Astrocyte of the hippocampus (primary cell): ENCODE measurements around the gene SLC9A9.
"Not testable (repeated sequence)": the region's sequence is repeated elsewhere in the genome, so short reads cannot be mapped to it uniquely, and the experiment has no call there.

Source experiments
- DNase-seq: peaks from one replicate; pipeline ENCODE4 v3.0.0; 2011; ENCODE audit warnings: low read depth, low spot score

SLC9A9 gene

DNA sequence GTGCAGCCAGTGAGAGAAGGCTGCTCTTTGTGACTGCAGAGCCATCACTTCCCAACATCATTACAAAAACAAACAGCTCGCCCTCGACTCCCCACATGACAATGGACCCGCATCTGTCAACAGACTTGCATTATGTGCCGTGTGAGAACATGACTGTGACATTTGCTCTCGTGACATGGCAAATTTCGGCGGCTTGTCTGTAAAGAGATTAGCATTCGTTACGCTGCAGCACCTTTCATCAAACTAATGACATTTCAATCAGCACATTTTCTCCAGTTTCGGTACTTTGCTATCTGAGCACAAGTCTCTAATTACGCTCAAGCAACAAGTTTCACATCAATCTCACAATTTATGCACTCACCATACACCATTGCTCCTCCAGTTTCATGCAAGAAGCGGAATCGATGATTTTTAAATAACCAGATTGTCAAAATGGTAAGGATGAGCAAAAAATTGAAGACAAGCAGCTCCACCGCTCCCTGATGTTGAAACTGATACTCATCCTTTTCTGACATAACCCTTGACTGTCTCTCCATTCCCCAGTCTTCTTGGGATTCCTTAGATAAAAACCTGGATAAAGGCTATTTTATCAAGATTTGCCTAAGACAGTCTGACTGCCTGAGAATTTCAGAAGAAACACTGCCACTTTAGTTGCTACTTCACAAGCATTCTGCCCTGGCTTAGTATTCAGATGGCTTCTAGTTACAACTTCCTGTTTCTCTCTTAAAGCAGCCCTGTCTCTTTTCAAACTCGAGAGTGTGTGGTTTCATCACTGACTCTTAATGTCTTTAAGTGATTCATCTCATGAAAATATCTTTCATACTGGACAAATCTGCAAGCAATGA, at the start of gene SLC9A9:
Gene SLC9A9 (minus strand): TSS at position 682 of the 845 bp plus-strand sequence. CDS start 146 bp downstream, at position 536.
- DNase-seq = peak; percentile 56

DNA sequence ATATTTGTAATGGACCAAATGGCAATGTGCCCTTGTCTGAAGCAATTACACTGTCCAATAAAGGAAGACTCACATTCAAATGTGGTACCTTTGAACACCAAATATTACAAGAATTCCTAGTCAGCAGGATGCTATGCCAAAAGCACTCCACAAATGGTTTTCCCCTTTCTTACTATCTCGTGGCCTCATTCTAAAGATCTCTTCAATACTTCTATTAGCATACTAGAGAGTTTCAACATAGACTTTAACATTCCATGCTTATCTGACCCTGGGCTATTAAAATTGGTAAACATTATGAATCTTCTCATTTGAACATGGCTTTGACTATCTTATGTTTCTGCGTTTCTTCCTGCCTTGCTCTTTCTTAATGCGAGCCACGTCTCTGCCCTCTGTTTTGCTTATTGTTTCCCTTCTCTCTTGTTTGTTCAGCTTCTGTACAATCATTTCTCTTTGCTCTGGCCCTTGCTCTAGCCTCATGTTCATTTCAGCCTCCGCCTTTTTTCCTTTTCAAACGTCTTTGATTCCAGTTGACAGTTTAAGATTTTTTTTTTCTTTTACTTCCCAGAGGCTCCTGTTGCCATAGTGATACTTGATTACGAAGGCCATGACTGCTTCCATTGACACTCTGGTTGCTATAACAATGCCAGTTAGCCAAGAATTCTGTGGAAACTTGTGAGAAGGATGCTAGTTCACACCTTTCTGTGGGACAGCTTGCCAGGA, 49.5 kb upstream of the SLC9A9 start:
- DNase-seq = peak; percentile 79

DNA sequence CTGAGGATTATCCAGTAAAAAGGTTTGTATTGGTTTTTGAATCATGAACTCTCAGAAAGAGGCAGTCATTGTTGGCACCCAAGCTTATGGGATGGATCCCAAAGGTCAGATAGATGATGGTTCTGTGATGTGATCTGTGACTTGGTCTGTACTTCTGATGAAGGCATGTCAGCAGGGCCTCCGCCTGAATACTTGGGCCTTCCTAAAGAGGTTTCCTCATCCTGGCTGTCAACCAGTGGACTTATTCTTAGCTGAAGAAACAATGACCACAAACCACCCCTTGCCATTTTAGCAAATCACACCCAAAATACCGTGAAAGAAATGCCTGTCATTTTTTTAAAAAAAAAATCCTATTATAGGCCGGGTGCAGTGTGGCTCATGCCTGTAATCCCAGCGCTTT, 48.2 kb upstream of the SLC9A9 start:
- peak; percentile 19 for DNase-seq

GRCh38 chr3:143895805-143896204, 47.5 kb upstream of the SLC9A9 start:
- peak; percentile 12 for DNase-seq

- DNase-seq = no peak
These were observed 40.6 kb upstream of the SLC9A9 start for GRCh38 chr3:143888846-143889245.

DNA sequence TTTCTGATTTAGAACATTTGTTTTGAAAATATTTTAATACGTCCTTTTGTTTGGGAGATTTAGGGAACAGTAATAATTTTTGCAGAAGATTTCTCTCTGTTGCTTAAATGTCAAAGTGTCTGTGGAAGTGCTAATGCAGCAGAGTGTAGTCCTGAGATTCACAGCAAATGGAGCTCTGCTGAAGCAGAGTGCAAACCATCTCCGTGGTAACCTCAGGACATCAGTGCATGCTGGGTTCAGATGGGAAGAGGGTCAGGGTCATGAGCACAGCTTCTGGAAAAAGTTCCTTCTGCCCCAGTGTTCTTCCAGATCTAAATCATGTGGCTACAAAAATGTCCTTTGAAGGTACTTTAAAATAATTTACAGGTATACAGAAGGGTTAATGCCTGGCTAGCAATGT, 39.9 kb upstream of the SLC9A9 start:
- DNase-seq = no peak

- peak; percentile 34 for DNase-seq
These were observed 37.6 kb upstream of the SLC9A9 start for GRCh38 chr3:143885780-143886427.

- no peak for DNase-seq
These were observed 36.6 kb upstream of the SLC9A9 start for GRCh38 chr3:143884861-143885260.

GRCh38 chr3:143883151-143883550, 34.9 kb upstream of the SLC9A9 start:
- no peak for DNase-seq

DNA sequence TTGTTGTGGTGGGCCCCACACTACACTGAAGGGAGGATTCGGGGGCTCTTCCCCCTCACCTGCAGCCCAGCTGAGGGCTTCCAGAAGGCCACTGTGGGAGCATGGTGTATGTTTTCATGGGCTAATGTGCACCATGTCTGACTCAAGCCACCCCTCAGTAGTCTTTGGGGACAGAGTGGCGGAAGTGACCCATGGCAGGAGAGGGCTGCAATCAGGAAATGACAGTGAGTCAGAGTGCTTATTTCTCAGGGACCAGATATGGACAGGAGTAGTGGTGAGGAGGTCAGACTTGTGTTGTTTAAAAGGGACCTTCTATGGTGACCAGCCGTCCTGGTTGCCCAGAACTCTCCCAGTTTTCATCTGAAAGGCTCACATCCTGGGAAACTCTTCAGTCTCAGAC, 32.8 kb upstream of the SLC9A9 start:
- no peak for DNase-seq

- no peak for DNase-seq
These were observed 27.3 kb upstream of the SLC9A9 start for GRCh38 chr3:143875546-143875945.

- not testable (repeated sequence) for DNase-seq
These were observed 25.3 kb upstream of the SLC9A9 start for GRCh38 chr3:143873553-143873952.

GRCh38 chr3:143865302-143865701, 17.0 kb upstream of the SLC9A9 start:
- no peak for DNase-seq

GRCh38 chr3:143859465-143860203, 11.4 kb upstream of the SLC9A9 start:
- no peak for DNase-seq

- no peak for DNase-seq
These were observed 8.1 kb upstream of the SLC9A9 start for GRCh38 chr3:143856252-143856970.

- DNase-seq = no peak
These were observed 6.9 kb upstream of the SLC9A9 start for GRCh38 chr3:143855183-143855582.

DNA sequence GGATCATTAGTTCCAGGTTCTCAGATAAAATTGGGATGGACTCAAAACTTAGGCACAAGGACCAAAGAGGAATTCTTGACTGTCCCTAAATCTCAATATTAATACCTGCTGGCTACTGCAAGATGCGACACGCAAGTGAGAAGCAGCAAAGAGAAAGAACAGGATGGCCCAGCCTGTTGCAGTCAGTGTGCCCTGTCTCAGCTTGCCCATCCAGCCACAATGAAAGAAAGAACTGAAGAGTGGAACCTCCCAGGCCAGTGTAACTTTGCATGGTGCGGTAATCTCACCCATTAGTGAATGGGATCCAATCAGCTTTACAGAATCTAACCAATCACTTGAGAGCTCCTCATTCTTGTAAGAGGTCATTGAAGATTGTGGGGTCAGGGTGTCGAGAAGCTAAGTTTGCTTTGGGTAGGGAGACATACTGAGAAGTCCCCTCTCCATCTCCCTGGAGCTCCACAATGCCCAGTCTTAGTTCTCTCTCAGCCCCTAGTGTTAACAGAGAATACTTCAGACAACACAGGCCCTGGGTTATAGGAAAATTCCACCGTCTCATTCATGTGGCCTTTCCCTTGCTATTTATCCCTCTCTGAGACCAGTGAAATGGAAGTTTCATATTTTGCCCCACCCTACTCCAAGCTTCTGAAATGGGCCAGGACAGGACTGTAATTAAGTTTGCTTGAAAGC, 3.2 kb upstream of the SLC9A9 start:
- DNase-seq = no peak

DNA sequence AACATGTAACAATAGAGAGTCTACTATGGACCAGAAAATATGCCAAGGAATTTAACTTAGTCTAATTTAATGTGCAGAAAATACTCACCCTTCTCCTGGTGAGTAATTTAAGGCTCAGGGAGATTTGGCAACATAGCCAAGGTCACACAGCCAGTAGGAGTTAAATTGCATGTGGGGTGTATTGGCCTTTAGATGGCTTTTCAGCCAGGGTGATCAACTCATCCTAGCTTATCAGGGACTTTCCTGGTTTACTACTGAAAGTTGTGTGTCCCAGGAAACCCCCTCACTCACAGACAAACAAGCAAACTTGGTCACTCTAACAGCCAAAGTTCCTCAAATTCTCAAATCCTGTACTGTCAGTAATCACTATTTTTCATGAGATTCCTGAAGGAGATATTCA, 2.6 kb upstream of the SLC9A9 start:
- no peak for DNase-seq

- DNase-seq = peak; percentile 49
These were observed 1.7 kb upstream of the SLC9A9 start for GRCh38 chr3:143849854-143850549.

GRCh38 chr3:143848704-143849103, 436 bp upstream of the SLC9A9 start:
- DNase-seq = no peak
